WTC11 (cell line): ENCODE results near the gene CDK5RAP2. TPM values are rescaled to one million over a fixed set of nuclear protein-coding genes. Genes with fewer than 3 reads are reported as not detected.
A peak's percentile ranks its signal among the peaks of the same experiment; 100 is the strongest.

Experiments used
- ATAC-seq: fragments of 200-7000 bp; cut with Tn5 transposase; 2 replicates; pipeline ENCODE4 v1.10.0; 2021; ENCODE audit warnings: mild to moderate bottlenecking, moderate library complexity
- CTCF ChIA-PET: fragments of 300-600 bp; sonication (Branson Sonifier 250); formaldehyde crosslinking; loops from one replicate; lab custom pipeline; 2021; ENCODE audit warnings: antibody characterized with exemption; lab: Charles Lee
- POLR2A ChIA-PET: fragments of 350-600 bp; sonication (Branson Sonifier 250); formaldehyde crosslinking; loops from one replicate; lab custom pipeline; 2021; ENCODE audit warnings: antibody characterized with exemption; lab: Charles Lee
- DNase-seq: peaks from one replicate; pipeline ENCODE4 v3.0.0; 2021; ENCODE audit warnings: low spot score
- H3K27ac Mint-ChIP-seq: 2 replicates; pipeline ENCODE4 v1.8.0; 2021; ENCODE audit warnings: mixed read lengths
- H3K27me3 Mint-ChIP-seq: 2 replicates; pipeline ENCODE4 v1.8.0; 2021; ENCODE audit warnings: low read depth, mild to moderate bottlenecking, moderate library complexity, mixed read lengths
- H3K36me3 Mint-ChIP-seq: 2 replicates; pipeline ENCODE4 v1.8.0; 2021; ENCODE audit warnings: mixed read lengths
- H3K4me1 Mint-ChIP-seq: 2 replicates; pipeline ENCODE4 v1.8.0; 2022; ENCODE audit warnings: mixed read lengths
- H3K4me3 Mint-ChIP-seq: 2 replicates; pipeline ENCODE4 v1.8.0; 2021; ENCODE audit warnings: mild to moderate bottlenecking, moderate library complexity, mixed read lengths
- H3K9me3 Mint-ChIP-seq: 2 replicates; pipeline ENCODE4 v1.8.0; 2021; ENCODE audit warnings: mixed read lengths
- CREB1 ChIP-seq: sonication (generic); formaldehyde crosslinking; IDR thresholded peaks from 2 replicates; pipeline ENCODE4 v1.8.0; 2023; ENCODE audit warnings: mild to moderate bottlenecking, missing genetic modification reagents
- FOXP1 ChIP-seq: sonication (generic); formaldehyde crosslinking; IDR thresholded peaks from 2 replicates; pipeline ENCODE4 v1.8.0; 2022; ENCODE audit warnings: missing genetic modification reagents, mild to moderate bottlenecking, moderate library complexity, borderline replicate concordance
- GRHL2 ChIP-seq: fragments of 250-450 bp; sonication (Bioruptor Pico); IDR thresholded peaks from 2 replicates; pipeline ENCODE4 v1.8.0; 2022; ENCODE audit warnings: mild to moderate bottlenecking, moderate library complexity; ENCODE audit not compliant: insufficient replicate concordance, severe bottlenecking
- HMGA2 ChIP-seq: fragments of 250-450 bp; sonication (Bioruptor Pico); IDR thresholded peaks from 2 replicates; pipeline ENCODE4 v1.4.0; 2021; ENCODE audit warnings: mild to moderate bottlenecking, moderate library complexity
- MXD4 ChIP-seq: fragments of 250-450 bp; sonication (Bioruptor Pico); IDR thresholded peaks from 2 replicates; pipeline ENCODE4 v1.8.0; 2021; ENCODE audit warnings: mild to moderate bottlenecking, moderate library complexity, borderline replicate concordance
- NR1H2 ChIP-seq: sonication (generic); formaldehyde crosslinking; IDR thresholded peaks from 2 replicates; pipeline ENCODE4 v1.9.0; 2021; ENCODE audit warnings: mild to moderate bottlenecking, moderate library complexity, missing genetic modification reagents
- NR2C2 ChIP-seq: sonication (generic); formaldehyde crosslinking; IDR thresholded peaks from 2 replicates; pipeline ENCODE4 v1.8.0; 2022; ENCODE audit warnings: mild to moderate bottlenecking, missing genetic modification reagents
- RORB ChIP-seq: fragments of 250-450 bp; sonication (Bioruptor Pico); IDR thresholded peaks from 2 replicates; pipeline ENCODE4 v1.9.0; 2021; ENCODE audit warnings: mild to moderate bottlenecking
- SOX15 ChIP-seq: fragments of 250-450 bp; sonication (Bioruptor Pico); IDR thresholded peaks from 2 replicates; pipeline ENCODE4 v1.9.0; 2021; ENCODE audit warnings: mild to moderate bottlenecking
- TCF7 ChIP-seq: sonication (generic); formaldehyde crosslinking; IDR thresholded peaks from 2 replicates; pipeline ENCODE4 v1.8.0; 2022; ENCODE audit warnings: mild to moderate bottlenecking, low read depth, missing genetic modification reagents, moderate library complexity
- TEAD1 ChIP-seq: sonication (generic); formaldehyde crosslinking; IDR thresholded peaks from 2 replicates; pipeline ENCODE4 v1.8.0; 2022; ENCODE audit warnings: mild to moderate bottlenecking, missing genetic modification reagents
- ZNF423 ChIP-seq: fragments of 250-450 bp; sonication (Bioruptor Pico); IDR thresholded peaks from 2 replicates; pipeline ENCODE4 v2.1.2; 2022; ENCODE audit warnings: mild to moderate bottlenecking, moderate library complexity
- total RNA-seq: library from RNA; stranded (reverse); gene quantifications from 3 replicates; pipeline ENCODE4 v1.2.3, GENCODE V29; 2021
- TF ChIP-seq, protein P1 (sequence below): sonication (generic); formaldehyde crosslinking; IDR thresholded peaks from 2 replicates; pipeline ENCODE4 v1.8.1; 2023; ENCODE audit warnings: mild to moderate bottlenecking, missing genetic modification reagents, moderate library complexity
- TF ChIP-seq, protein P2 (sequence below): sonication (generic); formaldehyde crosslinking; IDR thresholded peaks from 2 replicates; pipeline ENCODE4 v1.8.1; 2022; ENCODE audit warnings: mild to moderate bottlenecking, moderate library complexity, missing genetic modification reagents
- TF ChIP-seq, protein P3 (sequence below): sonication (generic); formaldehyde crosslinking; IDR thresholded peaks from 2 replicates; pipeline ENCODE4 v1.8.0; 2022; ENCODE audit warnings: missing genetic modification reagents
- TF ChIP-seq, protein P4 (sequence below): sonication (generic); formaldehyde crosslinking; IDR thresholded peaks from 2 replicates; pipeline ENCODE4 v1.8.0; 2023; ENCODE audit warnings: mild to moderate bottlenecking, missing genetic modification reagents
- TF ChIP-seq, protein P5 (sequence below): sonication (generic); formaldehyde crosslinking; IDR thresholded peaks from 2 replicates; pipeline ENCODE4 v1.8.1; 2022; ENCODE audit warnings: low read depth, missing genetic modification reagents, borderline replicate concordance
- TF ChIP-seq, protein P6 (sequence below): sonication (generic); formaldehyde crosslinking; IDR thresholded peaks from 2 replicates; pipeline ENCODE4 v1.8.1; 2023; ENCODE audit warnings: mild to moderate bottlenecking, missing genetic modification reagents
- TF ChIP-seq, protein P7 (sequence below): sonication (generic); formaldehyde crosslinking; IDR thresholded peaks from 2 replicates; pipeline ENCODE4 v1.8.0; 2022; ENCODE audit warnings: mild to moderate bottlenecking, missing genetic modification reagents
- TF ChIP-seq, protein P8 (sequence below): sonication (generic); formaldehyde crosslinking; IDR thresholded peaks from 2 replicates; pipeline ENCODE4 v1.8.0; 2022; ENCODE audit warnings: mild to moderate bottlenecking, missing genetic modification reagents

Gene CDK5RAP2
- total RNA-seq, 1 experiment from 2014 or later: 48.3 TPM

DNA sequence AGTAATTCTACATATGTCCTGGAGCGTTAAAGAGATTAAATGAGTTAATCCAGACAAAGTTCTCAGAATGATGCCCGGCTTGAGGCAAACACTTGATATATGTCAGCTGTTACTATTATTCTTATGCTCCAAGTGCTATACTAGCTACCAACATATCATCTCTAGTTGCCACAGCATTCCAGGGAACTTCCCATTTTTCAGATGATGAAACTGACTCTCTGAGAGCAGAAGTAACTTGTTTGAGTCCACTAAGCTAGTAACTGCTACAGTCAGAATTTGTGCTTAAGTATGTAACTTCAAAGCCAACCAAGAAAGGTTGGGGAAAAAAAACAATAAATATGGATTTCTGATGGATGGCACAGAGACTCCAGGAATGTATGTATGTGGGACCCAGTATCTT, 98.1 kb downstream of the CDK5RAP2 start:
- CTCF ChIA-PET: no interaction called here
- Mint-ChIP-seq H3K9me3 (no peaks in the 10 kb centered on the region), H3K36me3 (peaks cover 30% of the 10 kb centered on the region), H3K27me3 (no peaks in the 10 kb centered on the region), H3K4me3 (no peak overlapping the region), H3K27ac (no peak overlapping the region), H3K4me1 (peaks cover 31% of the 10 kb centered on the region)
- POLR2A ChIA-PET: no interaction called here
- no peak for TF ChIP-seq HMGA2
- TF ChIP-seq CREB1 (CRISPR knock-in tag): no peak
- TF ChIP-seq, protein P1, sequence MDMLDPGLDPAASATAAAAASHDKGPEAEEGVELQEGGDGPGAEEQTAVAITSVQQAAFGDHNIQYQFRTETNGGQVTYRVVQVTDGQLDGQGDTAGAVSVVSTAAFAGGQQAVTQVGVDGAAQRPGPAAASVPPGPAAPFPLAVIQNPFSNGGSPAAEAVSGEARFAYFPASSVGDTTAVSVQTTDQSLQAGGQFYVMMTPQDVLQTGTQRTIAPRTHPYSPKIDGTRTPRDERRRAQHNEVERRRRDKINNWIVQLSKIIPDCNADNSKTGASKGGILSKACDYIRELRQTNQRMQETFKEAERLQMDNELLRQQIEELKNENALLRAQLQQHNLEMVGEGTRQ (CRISPR knock-in tag): no peak
- TF ChIP-seq NR1H2 (CRISPR knock-in tag): no peak
- TF ChIP-seq, protein P2, sequence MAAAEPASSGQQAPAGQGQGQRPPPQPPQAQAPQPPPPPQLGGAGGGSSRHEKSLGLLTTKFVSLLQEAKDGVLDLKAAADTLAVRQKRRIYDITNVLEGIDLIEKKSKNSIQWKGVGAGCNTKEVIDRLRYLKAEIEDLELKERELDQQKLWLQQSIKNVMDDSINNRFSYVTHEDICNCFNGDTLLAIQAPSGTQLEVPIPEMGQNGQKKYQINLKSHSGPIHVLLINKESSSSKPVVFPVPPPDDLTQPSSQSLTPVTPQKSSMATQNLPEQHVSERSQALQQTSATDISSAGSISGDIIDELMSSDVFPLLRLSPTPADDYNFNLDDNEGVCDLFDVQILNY (CRISPR knock-in tag): no peak
- no peak for TF ChIP-seq TCF7
- no peak for TF ChIP-seq RORB (CRISPR knock-in tag)
- TF ChIP-seq, protein P3, sequence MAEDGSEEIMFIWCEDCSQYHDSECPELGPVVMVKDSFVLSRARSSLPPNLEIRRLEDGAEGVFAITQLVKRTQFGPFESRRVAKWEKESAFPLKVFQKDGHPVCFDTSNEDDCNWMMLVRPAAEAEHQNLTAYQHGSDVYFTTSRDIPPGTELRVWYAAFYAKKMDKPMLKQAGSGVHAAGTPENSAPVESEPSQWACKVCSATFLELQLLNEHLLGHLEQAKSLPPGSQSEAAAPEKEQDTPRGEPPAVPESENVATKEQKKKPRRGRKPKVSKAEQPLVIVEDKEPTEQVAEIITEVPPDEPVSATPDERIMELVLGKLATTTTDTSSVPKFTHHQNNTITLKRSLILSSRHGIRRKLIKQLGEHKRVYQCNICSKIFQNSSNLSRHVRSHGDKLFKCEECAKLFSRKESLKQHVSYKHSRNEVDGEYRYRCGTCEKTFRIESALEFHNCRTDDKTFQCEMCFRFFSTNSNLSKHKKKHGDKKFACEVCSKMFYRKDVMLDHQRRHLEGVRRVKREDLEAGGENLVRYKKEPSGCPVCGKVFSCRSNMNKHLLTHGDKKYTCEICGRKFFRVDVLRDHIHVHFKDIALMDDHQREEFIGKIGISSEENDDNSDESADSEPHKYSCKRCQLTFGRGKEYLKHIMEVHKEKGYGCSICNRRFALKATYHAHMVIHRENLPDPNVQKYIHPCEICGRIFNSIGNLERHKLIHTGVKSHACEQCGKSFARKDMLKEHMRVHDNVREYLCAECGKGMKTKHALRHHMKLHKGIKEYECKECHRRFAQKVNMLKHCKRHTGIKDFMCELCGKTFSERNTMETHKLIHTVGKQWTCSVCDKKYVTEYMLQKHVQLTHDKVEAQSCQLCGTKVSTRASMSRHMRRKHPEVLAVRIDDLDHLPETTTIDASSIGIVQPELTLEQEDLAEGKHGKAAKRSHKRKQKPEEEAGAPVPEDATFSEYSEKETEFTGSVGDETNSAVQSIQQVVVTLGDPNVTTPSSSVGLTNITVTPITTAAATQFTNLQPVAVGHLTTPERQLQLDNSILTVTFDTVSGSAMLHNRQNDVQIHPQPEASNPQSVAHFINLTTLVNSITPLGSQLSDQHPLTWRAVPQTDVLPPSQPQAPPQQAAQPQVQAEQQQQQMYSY (CRISPR knock-in tag): no peak
- TF ChIP-seq, protein P4, sequence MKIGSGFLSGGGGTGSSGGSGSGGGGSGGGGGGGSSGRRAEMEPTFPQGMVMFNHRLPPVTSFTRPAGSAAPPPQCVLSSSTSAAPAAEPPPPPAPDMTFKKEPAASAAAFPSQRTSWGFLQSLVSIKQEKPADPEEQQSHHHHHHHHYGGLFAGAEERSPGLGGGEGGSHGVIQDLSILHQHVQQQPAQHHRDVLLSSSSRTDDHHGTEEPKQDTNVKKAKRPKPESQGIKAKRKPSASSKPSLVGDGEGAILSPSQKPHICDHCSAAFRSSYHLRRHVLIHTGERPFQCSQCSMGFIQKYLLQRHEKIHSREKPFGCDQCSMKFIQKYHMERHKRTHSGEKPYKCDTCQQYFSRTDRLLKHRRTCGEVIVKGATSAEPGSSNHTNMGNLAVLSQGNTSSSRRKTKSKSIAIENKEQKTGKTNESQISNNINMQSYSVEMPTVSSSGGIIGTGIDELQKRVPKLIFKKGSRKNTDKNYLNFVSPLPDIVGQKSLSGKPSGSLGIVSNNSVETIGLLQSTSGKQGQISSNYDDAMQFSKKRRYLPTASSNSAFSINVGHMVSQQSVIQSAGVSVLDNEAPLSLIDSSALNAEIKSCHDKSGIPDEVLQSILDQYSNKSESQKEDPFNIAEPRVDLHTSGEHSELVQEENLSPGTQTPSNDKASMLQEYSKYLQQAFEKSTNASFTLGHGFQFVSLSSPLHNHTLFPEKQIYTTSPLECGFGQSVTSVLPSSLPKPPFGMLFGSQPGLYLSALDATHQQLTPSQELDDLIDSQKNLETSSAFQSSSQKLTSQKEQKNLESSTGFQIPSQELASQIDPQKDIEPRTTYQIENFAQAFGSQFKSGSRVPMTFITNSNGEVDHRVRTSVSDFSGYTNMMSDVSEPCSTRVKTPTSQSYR (CRISPR knock-in tag): no peak
- no peak for TF ChIP-seq FOXP1 (CRISPR knock-in tag)
- TF ChIP-seq TEAD1: no peak
- ATAC-seq (no peak), DNase-seq (no peak)

DNA sequence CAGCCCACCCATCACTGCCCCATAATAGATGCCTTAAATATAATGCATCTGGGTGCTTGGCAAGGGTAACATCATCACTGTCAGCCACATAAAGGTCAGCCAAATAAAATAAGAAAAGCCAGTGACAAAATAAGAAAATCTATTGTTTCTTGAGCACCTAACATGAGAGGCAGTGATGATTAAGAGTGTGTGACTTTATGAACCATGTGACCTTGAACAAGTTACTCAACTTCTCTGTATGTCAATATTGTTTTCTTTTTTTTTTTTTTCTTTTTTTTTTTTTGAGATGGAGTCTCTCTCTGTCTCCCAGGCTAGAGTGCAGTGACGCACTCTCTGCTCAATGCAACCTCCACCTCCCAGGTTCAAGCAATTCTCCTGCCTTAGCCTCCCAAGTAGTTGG, 98.7 kb downstream of the CDK5RAP2 start:
- CTCF ChIA-PET: no interaction called here
- no peak for ATAC-seq
- TF ChIP-seq, protein P5, sequence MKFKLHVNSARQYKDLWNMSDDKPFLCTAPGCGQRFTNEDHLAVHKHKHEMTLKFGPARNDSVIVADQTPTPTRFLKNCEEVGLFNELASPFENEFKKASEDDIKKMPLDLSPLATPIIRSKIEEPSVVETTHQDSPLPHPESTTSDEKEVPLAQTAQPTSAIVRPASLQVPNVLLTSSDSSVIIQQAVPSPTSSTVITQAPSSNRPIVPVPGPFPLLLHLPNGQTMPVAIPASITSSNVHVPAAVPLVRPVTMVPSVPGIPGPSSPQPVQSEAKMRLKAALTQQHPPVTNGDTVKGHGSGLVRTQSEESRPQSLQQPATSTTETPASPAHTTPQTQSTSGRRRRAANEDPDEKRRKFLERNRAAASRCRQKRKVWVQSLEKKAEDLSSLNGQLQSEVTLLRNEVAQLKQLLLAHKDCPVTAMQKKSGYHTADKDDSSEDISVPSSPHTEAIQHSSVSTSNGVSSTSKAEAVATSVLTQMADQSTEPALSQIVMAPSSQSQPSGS (CRISPR knock-in tag): no peak
- TF ChIP-seq ZNF423 (no peak), NR2C2 (CRISPR knock-in tag) (no peak), GRHL2 (CRISPR knock-in tag) (no peak), SOX15 (CRISPR knock-in tag) (no peak), MXD4 (CRISPR knock-in tag) (no peak)
- TF ChIP-seq, protein P4 (CRISPR knock-in tag): no peak
- TF ChIP-seq, protein P6, sequence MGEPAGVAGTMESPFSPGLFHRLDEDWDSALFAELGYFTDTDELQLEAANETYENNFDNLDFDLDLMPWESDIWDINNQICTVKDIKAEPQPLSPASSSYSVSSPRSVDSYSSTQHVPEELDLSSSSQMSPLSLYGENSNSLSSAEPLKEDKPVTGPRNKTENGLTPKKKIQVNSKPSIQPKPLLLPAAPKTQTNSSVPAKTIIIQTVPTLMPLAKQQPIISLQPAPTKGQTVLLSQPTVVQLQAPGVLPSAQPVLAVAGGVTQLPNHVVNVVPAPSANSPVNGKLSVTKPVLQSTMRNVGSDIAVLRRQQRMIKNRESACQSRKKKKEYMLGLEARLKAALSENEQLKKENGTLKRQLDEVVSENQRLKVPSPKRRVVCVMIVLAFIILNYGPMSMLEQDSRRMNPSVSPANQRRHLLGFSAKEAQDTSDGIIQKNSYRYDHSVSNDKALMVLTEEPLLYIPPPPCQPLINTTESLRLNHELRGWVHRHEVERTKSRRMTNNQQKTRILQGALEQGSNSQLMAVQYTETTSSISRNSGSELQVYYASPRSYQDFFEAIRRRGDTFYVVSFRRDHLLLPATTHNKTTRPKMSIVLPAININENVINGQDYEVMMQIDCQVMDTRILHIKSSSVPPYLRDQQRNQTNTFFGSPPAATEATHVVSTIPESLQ (CRISPR knock-in tag): no peak
- TF ChIP-seq, protein P7, sequence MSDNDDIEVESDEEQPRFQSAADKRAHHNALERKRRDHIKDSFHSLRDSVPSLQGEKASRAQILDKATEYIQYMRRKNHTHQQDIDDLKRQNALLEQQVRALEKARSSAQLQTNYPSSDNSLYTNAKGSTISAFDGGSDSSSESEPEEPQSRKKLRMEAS (CRISPR knock-in tag): no peak
- TF ChIP-seq, protein P8, sequence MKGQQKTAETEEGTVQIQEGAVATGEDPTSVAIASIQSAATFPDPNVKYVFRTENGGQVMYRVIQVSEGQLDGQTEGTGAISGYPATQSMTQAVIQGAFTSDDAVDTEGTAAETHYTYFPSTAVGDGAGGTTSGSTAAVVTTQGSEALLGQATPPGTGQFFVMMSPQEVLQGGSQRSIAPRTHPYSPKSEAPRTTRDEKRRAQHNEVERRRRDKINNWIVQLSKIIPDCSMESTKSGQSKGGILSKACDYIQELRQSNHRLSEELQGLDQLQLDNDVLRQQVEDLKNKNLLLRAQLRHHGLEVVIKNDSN (CRISPR knock-in tag): no peak

More for the DNA sequence above, 98.7 kb downstream of the CDK5RAP2 start:
- Mint-ChIP-seq H3K27me3 (no peaks in the 10 kb centered on the region), H3K9me3 (no peaks in the 10 kb centered on the region), H3K4me1 (peaks cover 27% of the 10 kb centered on the region), H3K27ac (peak overlapping the region; percentile 23; the same call in 1 of the 2 replicates), H3K4me3 (no peak overlapping the region), H3K36me3 (peaks cover 27% of the 10 kb centered on the region)
- POLR2A ChIA-PET: no interaction called here
- DNase-seq: no peak
